Right cardiac atrium (tissue), 5 donors: ENCODE data around the gene DSCAML1. TPM values are rescaled to one million over a fixed set of nuclear protein-coding genes. Genes with fewer than 3 reads are reported as not detected.

Source experiments
- ATAC-seq, 2 donors: fragments of 200-7000 bp; cut with Tn5 transposase; one replicate each; pipeline versions ENCODE4 v1.8.0 to v1.9.1; 2020; ENCODE audit warnings: moderate library complexity in 2 of 2, mild to moderate bottlenecking in 1 of 2
- DNase-seq, 3 donors: peaks; one replicate each; pipeline ENCODE4 v3.0.0-alpha.2; 2020
- H3K27ac ChIP-seq: one replicate; pipeline ENCODE4 v1.5.1; 2013; ENCODE audit warnings: mild to moderate bottlenecking, low read length, control low read depth, moderate library complexity
- H3K27me3 ChIP-seq: one replicate; pipeline ENCODE4 v1.6.1; 2013; ENCODE audit not compliant: control insufficient read depth, insufficient read depth
- H3K4me1 ChIP-seq: one replicate; pipeline ENCODE4 v1.6.1; 2013; ENCODE audit warnings: low read length; ENCODE audit not compliant: control insufficient read depth, insufficient read depth
- H3K4me3 ChIP-seq: one replicate; pipeline ENCODE4 v1.5.1; 2013; ENCODE audit warnings: low read length, control low read depth
- H3K9me3 ChIP-seq: one replicate; pipeline ENCODE4 v1.6.1; 2013; ENCODE audit warnings: low read length; ENCODE audit not compliant: control insufficient read depth
- WGBS: extraction: QIAGEN DNeasy Blood & Tissue Kit; methylation state at CpG from one replicate; pipeline ENCODE4 v1.1.7; 2013; 5-methylcytosine and 5-hydroxymethylcytosine counted together
- intact Hi-C, 4 donors: fragments of 100-400 bp; cut with DNase I; formaldehyde crosslinking; loops; one replicate each; pipeline versions ENCODE4 v1.11.0 to v1.14.0; 2022 to 2023
- polyA plus RNA-seq: library from polyadenylated mRNA; stranded (reverse); fragments of 200-250 nt; gene quantifications from one replicate; pipeline ENCODE4 v1.2.3, GENCODE V29; 2013
- total RNA-seq, 4 donors: library from RNA; stranded (reverse); fragmentation: NEBNext Ultra II Directional; extraction: Animal tissue kit (Norgen Biotek cat#: 25700); gene quantifications; one replicate each; pipeline ENCODE4 v1.2.1, GENCODE V29; 2021
- donor health status: healthy with polysubstance abuse.
- donor health status: DM: no; HTN: yes; CAD: no.
- donor health status: DM: no; HTN: no; CAD: no.
- donor health status: DM: no; HTN: yes; CAD: no; lungs with severe emphysema.
- donor health status: DM: yes; HTN: yes; CAD: no.

The DSCAML1 gene
- total and polyA plus RNA-seq, 5 donors = 0.45 to 1.4 (median 0.96) TPM

GRCh38 chr11:117604336-117604995, 192.6 kb downstream of the DSCAML1 start:
- DNase-seq (peak in 2 of 3 donors; percentile 46 to 69), ATAC-seq (peak in 1 of 2 donors; percentile 42)
- Histone ChIP-seq H3K4me1 (peaks cover 2% of the 10 kb centered on the region), H3K4me3 (no peak overlapping the region), H3K27me3 (no peaks in the 10 kb centered on the region), H3K9me3 (no peaks in the 10 kb centered on the region), H3K27ac (no peak overlapping the region)
- 54% methylated on average over 14 of the region's 14 CpGs for WGBS
- intact Hi-C loops = no loop called here

GRCh38 chr11:117603932-117604331, 193.1 kb downstream of the DSCAML1 start:
- peaks cover 2% of the 10 kb centered on the region for H3K4me1 ChIP-seq
- WGBS = 84% methylated on average over 5 of the region's 5 CpGs
- no peaks in the 10 kb centered on the region for H3K9me3 ChIP-seq
- no peak for DNase-seq
- no peak overlapping the region for H3K4me3 ChIP-seq
- H3K27me3 ChIP-seq = no peaks in the 10 kb centered on the region
- H3K27ac ChIP-seq = no peak overlapping the region
- ATAC-seq = no peak
- intact Hi-C loops = no loop called here

DNA sequence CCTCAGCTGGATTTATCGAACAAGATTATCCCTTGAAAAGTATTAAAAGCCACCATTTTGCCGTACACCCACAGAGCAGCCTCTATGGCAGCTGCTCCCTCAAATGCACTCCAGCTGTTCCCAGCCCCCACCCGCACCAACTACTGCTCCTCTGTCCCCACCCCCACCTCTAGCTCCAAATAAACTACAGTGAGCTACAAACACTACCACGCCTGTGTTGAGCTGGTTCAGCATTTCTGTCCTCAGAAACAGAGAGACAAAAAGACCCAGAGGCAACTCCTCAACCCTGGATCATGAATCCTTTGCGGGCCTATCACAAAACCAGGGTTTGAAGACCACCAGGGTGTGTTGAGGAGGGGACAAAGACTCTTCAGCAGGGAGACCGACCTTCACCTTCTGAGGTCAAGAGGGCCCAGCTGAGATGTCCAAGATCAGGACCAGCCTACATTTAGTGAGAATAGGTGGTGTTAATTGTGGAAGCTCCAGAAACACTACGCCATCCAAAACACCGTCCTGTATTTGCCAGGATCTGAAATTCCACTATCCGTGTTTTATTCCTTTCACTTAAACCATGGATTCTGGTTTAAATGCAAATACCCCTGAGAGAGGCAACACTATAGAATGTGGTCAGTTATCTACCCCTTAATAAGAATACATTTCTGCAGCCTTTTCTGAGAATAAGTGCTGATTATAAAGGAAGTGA, 195.9 kb downstream of the DSCAML1 start:
- ATAC-seq = no peak
- Histone ChIP-seq H3K4me1 (peaks cover 2% of the 10 kb centered on the region), H3K9me3 (no peaks in the 10 kb centered on the region), H3K27me3 (no peaks in the 10 kb centered on the region), H3K4me3 (no peak overlapping the region), H3K27ac (no peak overlapping the region)
- no peak for DNase-seq
- 81% methylated on average over 9 of the region's 9 CpGs for WGBS
- intact Hi-C loops = no loop called here

DNA sequence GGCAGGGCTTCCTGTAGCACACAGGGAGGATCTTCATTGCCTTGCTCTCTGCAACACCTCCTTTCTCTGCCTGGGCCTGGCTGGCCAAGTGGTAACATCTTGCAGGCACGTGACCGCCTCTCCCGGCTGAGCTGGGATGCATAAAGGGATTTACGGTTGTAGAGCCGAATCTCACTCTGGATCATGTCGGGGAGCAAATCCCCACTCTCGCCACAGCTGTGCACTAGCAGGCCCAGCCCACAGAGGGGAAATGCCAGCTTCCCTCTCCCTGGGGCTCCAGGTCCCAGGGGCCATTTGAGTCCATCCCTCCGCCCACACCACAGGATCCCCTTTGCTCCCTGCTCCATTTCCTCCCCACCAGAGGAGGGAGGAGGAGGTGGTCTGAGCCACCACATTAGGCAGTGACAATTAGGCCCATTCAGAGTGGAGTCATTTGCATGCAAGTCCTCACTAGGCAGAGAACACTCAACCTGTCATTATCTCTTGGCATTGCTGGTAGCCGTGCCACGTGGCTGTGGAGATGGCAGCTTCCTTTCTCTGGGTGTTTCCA, 196.7 kb downstream of the DSCAML1 start:
- peak; percentile 27 to 32 for ATAC-seq
- intact Hi-C loops = no loop called here

GRCh38 chr11:117597071-117597470, 199.9 kb downstream of the DSCAML1 start:
- WGBS = 48% methylated on average over 7 of the region's 7 CpGs
- no peak for ATAC-seq
- intact Hi-C loops = no loop called here
- peak; percentile 35 to 74 (median 69) for DNase-seq
- Histone ChIP-seq H3K27ac (no peak overlapping the region), H3K9me3 (no peaks in the 10 kb centered on the region), H3K4me3 (no peak overlapping the region), H3K4me1 (no peaks in the 10 kb centered on the region), H3K27me3 (no peaks in the 10 kb centered on the region)

More for the DNA sequence above, 196.7 kb downstream of the DSCAML1 start:
- 45% methylated on average over 10 of the region's 10 CpGs for WGBS
- Histone ChIP-seq H3K4me3 (no peak overlapping the region), H3K27me3 (no peaks in the 10 kb centered on the region), H3K4me1 (peaks cover 2% of the 10 kb centered on the region), H3K9me3 (no peaks in the 10 kb centered on the region), H3K27ac (no peak overlapping the region)
- no peak for DNase-seq

DNA sequence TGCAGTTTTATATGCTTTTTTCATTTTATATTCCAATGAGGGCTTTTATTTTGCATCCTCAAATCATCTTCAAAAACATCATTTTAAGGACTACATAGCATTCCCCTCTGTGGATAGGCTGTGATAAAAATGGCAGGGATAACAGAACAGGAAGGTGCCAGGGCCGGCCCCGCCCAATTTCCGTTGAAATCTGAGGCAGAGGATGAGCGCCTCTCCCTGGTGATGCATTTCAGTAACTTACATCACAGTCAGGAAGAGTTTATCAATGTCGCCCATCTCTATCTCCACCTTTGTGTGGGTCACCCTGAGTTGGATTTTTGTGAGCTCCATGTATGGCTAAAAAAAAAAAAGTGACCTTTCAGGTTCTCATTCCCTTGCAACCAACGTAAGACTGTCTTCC, 201.6 kb downstream of the DSCAML1 start:
- intact Hi-C loops = no loop called here
- WGBS = 52% methylated on average over 6 of the region's 6 CpGs

GRCh38 chr11:117594721-117595120, 202.3 kb downstream of the DSCAML1 start:
- intact Hi-C loops = no loop called here
- WGBS = 66% methylated on average over 1 of the region's 1 CpG

More for the DNA sequence above, 201.6 kb downstream of the DSCAML1 start:
- no peaks in the 10 kb centered on the region for H3K4me1 ChIP-seq
- no peak overlapping the region for H3K4me3 ChIP-seq
- no peak overlapping the region for H3K27ac ChIP-seq
- ATAC-seq (no peak), DNase-seq (no peak)
- no peaks in the 10 kb centered on the region for H3K27me3 ChIP-seq
- no peaks in the 10 kb centered on the region for H3K9me3 ChIP-seq

GRCh38 chr11:117593065-117593464, 204.0 kb downstream of the DSCAML1 start:
- no peak overlapping the region for H3K27ac ChIP-seq
- H3K27me3 ChIP-seq = no peaks in the 10 kb centered on the region
- no peak for ATAC-seq
- intact Hi-C loops = no loop called here
- H3K9me3 ChIP-seq = no peaks in the 10 kb centered on the region
- no peaks in the 10 kb centered on the region for H3K4me1 ChIP-seq
- no peak overlapping the region for H3K4me3 ChIP-seq
- 92% methylated on average over 10 of the region's 10 CpGs for whole genome bisulfite sequencing
- no peak for DNase-seq

More at GRCh38 chr11:117594721-117595120, 202.3 kb downstream of the DSCAML1 start:
- H3K27ac ChIP-seq = no peak overlapping the region
- DNase-seq = no peak
- H3K9me3 ChIP-seq = no peaks in the 10 kb centered on the region
- H3K4me1 ChIP-seq = no peaks in the 10 kb centered on the region
- no peak for ATAC-seq
- H3K4me3 ChIP-seq = no peak overlapping the region
- no peaks in the 10 kb centered on the region for H3K27me3 ChIP-seq

- no peaks in the 10 kb centered on the region for H3K27me3 ChIP-seq
- DNase-seq (no peak), ATAC-seq (no peak)
- H3K27ac ChIP-seq = no peak overlapping the region
- WGBS = 78% methylated on average over 16 of the region's 16 CpGs
- H3K4me3 ChIP-seq = no peak overlapping the region
- H3K9me3 ChIP-seq = no peaks in the 10 kb centered on the region
- H3K4me1 ChIP-seq = no peaks in the 10 kb centered on the region
- intact Hi-C loops = no loop called here
Measured at GRCh38 chr11:117591316-117592039, 205.5 kb downstream of the DSCAML1 start.

- ATAC-seq (no peak), DNase-seq (no peak)
- H3K27ac ChIP-seq = no peak overlapping the region
- no peak overlapping the region for H3K4me3 ChIP-seq
- H3K27me3 ChIP-seq = no peaks in the 10 kb centered on the region
- no peaks in the 10 kb centered on the region for H3K9me3 ChIP-seq
- WGBS = 83% methylated on average over 11 of the region's 11 CpGs
- intact Hi-C loops = no loop called here
- no peaks in the 10 kb centered on the region for H3K4me1 ChIP-seq
Measured at GRCh38 chr11:117589063-117589462, 208.0 kb downstream of the DSCAML1 start.
